Cerebellar cortex (tissue), 1 donor: ENCODE results near the gene PAIP1.
"Not testable (repeated sequence)": the region's sequence is repeated elsewhere in the genome, so short reads cannot be mapped to it uniquely, and the experiment has no call there.

Experiments
- DNase-seq: peaks from one replicate; pipeline ENCODE4 v3.0.0-alpha.2; 2015; ENCODE audit warnings: low spot score

Gene PAIP1

DNA sequence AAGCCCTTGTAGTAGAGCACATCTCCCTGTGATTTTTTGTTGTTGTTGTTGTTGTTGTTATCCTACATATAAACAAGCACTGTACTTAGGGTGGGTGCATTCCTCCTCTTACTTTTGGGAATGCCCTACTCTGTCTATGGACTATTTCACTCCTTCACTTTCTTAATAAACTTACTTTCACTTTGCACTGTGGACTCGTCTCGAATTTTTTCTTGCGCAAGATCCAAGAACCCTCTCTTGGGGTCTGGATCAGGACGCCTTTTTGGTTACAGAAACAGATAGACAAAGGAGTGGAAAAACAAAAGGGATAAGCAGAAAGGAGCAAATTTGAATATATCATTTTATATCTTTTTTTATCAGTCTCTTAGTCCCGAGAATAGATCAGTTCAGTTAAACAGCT, 14.4 kb upstream of the PAIP1 start:
- no peak for DNase-seq

DNA sequence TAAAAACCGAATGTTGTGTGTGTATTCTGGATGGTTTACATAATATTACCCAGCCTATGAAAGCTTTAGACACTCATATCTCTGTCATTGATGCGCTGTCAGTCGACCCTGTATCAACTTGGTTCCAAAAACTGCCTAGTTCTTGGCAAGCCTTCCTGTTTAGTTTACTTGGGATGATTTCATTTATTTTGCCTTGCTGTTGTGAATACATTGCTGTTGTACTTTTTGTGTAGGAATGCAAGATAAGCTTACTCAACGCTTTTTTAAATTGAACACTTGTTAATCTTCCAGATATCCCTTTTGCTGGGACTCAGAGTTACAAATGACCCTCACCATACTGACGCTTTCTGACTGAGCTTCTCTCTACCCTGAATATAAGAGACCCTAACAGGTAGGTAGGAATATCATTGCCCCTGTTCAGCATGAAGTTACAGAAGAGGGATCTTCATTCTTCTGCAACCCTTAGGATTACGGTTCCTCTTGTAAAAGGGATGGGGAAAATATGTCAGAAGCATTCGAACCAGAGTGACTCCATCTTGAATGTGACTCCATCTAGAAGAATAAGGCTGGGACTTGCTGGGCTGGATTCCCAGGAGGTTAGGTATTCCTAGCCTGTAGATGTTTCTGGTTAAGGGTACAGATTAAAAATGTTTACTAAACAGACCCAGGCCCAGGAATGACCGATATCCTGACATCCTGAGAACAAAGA, 13.7 kb upstream of the PAIP1 start:
- DNase-seq = no peak

DNA sequence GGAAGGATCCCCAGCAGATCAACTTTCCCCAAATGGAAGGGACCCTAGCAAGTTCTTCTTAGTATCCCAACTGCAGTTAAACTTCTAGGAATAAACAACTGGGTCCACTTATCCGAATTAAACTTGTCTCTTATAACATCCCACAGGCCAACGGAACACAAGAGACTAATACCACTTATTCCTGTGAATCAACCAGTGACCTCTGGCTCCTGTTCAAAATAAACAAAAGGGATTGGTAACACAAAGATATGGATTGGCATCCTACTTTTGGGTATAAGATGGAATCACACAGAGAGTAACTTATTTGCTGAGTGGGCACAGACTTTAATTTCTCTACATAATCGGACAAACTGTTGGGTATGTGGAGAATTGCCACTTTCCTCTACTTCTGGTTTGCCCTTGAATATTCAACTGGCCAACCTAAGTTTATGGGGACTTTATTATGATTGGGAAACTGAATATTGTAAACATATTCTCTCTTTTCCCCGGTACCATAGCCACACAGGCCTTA, 12.4 kb upstream of the PAIP1 start:
- no peak for DNase-seq

DNA sequence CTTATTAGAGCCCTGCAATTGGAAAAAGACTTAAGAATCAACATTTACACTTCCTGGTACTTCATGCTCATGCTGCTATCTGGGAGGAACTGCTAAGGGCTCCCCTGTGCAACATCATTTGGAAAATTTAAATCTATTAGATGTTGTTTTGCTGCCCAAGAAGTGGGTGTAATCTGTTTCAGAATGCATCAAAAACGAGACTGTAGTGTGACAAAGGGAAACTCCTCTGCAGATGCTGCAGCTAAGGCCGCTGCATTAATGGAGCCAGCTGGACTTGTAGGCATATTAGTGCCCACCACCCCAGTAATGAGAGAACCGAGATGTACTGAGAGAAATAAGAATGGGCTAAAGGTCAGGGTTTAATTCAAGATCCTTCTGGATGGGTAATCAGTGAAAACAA, 11.1 kb upstream of the PAIP1 start:
- no peak for DNase-seq

DNA sequence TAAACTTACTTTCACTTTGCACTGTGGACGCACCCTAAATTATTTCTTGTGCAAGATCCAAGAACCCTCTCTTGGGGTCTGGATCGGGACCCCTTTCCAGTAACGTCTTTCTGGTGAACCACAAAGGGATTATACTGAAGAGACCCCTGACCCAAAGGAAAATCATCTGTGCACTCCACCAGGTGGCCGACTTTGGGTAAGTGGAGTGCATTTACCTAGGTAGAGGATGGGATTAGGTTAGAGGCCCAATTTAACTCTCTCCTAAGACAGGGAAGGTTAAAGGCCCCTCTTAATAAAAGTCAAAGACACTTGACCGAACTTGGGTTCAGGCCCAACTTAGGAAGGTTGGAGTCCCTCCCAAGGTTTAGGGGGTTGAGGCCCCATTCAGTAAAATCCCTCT, 8.2 kb upstream of the PAIP1 start:
- DNase-seq = no peak

DNA sequence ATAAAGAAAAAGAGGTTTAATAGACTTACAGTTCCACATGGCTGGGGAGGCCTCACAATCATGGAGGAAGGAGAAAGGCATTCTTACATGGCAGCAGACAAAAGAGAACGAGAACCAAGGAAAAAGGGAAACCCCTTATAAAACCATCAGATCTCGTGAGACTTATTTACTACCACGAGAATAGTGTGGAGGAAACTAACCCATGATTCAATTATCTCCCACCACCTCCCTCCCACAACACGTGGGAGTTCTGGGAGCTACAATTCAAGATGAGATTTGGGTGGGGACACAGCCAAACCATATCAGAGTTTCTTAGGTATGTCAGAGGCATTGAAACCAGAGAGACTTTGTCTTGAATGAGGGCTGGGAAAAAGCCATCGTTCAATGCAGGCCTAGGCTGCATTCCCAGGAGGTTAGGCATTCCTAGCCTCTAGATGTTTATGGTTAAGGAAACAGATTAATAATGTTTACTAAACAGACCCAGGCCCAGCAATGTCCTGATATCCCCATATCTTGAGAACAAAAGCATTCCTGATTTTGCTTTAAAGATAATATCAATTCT, 7.5 kb upstream of the PAIP1 start:
- DNase-seq = no peak

DNA sequence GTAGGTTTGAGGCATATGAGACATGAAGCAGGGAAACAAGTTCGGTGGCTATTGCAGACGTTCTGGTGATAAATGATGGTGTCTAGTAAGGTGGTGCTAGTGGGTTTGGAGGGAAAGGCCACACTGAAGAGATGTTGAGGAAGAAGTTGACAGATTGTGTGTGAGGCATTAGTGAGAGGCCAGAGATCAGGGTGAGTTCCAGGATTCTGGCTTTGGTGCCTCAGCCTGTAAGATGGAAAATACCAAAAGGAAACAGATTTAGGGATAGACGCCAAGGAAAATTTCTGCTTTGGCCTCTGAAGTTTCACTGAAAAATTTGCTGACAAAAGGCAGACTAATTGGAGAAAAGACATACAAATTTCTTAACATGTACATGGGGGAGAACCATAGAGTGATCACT, 6.4 kb upstream of the PAIP1 start:
- no peak for DNase-seq

DNA sequence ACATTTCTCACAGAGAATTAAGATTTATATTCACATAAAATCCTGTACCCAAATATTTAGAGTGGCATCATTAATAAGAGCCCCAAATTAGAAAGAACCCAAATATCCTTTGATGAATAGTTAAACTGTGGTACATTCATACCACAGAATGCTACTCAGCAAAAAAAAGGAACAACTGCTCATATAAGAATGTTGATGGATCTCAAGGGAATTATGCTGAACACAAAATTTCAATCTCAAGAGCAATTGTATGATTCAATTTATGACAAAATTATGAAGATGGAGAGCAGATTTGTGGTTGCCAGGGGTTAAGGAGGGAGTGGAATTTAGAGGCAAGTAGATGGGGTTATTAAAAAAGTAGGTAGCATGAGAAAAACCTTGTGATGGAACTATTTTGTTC, 4.5 kb upstream of the PAIP1 start:
- DNase-seq = no peak

DNA sequence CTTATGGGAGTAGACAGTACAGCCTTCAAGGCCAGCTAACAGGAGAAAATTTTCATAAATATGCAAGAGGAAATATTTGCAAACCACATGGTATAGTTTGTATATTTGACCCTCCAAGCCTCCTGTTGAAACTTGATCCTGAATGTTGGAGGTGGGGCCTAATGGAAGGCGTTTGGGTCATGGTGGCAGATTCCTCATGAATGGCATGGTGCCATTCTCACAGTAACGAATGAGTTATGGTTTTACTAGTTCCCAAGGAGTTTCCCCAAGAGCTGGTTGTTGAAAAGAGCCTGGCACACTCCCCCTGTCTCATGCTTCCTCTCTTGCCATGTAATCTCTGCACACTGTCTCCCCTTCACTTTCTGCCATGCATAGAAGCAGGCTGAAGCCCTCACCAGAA, 3.3 kb upstream of the PAIP1 start:
- no peak for DNase-seq

DNA sequence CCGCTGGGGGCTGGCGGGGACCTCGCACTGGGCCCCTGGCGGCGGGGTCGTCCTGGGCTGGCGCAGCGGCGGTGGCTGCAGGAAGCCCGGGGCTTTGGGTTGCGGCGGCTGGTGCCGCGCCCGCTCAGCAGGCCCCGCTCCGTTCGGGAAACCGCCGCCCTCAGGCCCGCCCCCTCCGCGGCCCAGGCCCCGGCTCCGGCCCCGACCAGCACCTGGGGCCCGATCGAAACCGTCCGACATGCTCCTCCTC, 345 bp downstream of the PAIP1 start:
- DNase-seq = not testable (repeated sequence)

DNA sequence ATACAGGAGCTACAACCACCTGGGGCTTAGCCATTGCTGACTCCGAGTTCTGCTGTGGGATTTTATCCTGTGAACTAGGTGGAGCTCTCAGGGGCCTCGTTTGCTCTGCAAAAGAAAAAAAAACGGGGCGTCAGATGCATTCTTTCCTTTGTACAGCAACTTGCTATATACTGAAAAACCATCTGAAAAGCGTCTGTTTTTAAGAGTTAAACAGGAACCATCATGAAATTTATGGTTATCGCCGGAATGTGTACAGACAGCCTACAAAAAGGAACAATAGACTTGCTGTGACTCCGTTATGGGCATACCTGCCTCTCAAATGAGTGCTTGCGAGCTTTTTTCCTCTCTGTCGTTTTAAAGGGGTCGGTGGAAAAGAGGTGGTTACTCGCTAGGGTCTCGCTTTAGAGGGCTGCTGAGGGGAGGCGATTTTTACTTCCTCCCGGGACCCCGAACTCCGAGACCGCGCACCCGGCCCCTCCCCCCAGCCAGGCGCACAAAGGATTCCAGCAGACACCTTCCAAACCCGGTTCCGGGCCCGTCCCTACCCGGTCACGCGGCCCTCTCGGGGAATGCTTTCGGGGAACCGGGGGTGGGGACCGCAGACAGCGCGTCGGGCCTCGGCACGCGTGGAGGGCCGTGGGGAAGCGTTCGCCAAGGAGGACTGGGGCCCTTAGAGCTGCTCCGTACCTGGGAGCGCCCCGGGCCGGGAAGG, 826 bp downstream of the PAIP1 start:
- peak; percentile 45 for DNase-seq

DNA sequence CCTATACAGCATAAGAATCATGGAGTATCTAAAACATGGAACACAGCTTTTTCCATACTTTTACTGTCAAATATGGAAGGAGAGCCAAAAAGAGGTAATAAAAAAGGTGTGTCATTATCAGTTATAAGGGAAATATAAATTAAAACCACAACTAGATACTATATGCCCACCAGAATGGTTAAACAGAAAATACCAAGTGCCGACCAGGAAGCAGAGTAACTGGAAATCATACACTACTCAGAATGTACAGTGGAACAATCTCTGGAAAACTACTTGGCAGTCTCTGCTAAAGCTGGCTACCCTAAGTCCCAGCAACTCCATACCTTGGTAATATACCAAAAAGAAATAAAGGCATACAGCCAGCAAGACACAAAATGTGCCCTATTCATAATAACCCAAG, 2.4 kb downstream of the PAIP1 start:
- no peak for DNase-seq

DNA sequence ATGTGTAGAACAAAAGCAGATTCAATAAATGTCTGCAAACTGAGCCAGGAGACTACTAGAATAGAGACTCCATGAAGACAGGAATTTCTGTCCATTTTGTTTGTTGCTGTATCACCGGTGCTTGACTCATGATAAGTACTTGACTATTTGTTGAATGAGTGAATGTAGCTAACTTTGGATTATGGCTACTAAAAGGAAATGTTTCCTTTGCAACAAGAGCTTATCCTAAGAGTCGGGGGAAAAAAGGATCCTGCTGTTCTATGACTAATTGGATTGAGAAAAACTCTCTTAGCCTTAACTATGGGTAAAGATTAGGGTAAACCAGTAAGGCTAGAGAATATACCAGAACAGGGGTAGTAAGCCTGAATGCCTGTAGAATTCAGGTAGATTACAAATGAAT, 3.5 kb downstream of the PAIP1 start:
- DNase-seq = no peak

DNA sequence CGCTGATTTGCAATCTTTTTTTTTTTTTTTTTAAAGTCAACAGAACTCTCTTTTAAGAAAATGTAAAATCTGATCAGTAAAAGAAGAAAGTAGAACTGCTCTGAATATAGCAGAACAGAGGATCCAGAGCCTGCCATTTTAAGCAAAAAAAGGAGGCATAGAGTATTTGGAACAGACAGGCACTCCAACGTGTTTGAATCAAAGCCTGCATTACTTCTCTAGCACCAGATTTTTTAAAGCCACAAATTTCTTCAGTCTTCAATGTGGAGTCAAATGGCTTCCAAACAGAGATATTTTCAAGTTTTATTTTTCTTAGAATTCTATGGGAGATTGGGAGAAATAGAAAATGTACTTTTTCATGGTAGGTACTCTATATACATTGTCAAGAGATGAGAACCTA, 5.1 kb downstream of the PAIP1 start:
- DNase-seq = no peak

DNA sequence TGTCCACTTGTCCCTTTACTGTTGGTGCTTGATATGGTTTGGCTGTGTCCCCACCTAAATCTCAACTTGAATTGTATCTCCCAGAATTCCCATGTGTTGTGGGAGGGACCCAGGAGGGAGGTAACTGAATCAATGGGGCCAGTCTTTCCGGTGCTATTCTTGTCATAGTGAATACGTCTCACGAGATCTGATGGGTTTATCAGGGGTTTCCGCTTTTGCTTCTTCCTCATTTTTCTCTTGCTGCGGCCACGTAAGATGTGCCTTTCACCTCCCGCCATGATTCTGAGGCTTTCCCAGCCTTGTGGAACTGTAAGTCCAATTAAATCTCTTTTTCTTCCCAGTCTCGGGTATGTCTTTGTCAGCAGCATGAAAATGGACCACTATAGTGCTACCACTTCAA, 7.6 kb downstream of the PAIP1 start:
- not testable (repeated sequence) for DNase-seq

DNA sequence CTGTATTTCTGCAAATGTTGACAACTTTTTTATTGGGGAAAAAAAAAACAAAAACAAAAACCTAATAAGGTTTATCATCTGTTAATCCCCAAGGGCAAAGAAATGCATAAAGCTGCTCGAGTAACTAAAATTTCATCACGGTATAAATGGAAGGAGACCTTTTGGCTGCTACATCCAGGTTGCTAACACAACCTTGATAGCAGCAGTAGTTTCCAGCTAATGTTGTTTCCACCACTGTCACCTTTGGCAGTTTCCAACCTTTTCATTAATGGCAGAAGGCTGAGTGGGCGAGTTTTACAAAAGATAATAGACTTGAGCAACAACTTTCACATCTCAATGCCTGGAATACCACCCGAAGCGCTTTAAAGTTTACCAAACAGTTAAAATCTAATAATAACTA, 8.5 kb downstream of the PAIP1 start:
- DNase-seq = no peak

DNA sequence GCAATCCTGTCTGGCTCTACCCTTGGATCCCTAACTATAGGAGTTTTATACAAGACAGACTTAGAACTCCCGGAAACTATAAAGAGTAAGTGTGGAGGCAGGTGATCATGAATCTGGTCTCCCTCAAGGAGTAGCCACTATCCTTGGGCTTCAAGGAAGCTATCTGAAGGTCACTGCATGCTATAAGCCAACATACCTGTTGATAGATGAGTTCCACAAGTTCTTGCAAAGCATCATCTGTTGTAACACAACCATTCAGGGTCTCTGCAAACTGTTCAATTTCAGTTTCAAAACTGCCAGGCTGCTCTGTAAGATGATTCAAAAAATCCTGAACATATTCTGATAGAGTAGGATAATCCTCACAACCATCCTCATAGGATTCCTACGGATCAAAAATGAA, 9.3 kb downstream of the PAIP1 start:
- DNase-seq = no peak

DNA sequence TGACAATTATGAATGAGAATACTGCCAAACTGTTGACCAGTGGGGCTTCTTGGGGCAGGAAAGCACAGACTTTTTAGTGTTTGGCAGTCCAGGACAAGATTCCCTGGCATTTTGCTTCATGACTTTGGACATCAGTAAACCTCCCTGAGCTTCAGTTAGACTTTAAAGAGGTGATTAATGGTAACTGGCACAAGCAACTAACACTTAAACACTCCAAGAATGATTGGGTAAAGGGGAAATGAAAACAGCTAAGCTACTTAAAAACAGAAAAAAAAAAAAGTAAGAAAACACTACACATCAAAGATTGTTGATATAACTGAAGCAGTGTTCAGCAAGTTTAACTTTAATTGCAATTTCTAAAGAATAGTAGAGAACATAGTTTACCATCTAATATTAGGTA, 13.4 kb downstream of the PAIP1 start:
- DNase-seq = no peak

DNA sequence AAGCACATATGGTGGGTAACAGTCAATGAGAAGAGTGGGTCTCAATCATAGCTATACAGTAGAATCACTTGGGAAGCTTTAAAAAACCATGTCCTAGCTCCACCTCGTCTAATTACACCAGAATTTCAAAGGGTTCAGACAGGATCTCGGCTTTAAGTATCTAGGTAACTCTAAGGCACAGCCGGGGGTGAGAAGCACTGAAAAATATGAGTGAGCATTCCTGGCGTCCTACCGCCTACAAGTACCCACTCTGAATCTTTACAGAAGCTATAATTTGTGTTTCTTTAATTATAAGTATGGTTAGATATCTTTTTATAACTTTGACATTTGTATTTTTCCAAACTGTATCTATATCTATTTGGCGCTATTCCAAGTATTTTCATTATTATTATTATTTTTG, 16.1 kb downstream of the PAIP1 start:
- DNase-seq = no peak

DNA sequence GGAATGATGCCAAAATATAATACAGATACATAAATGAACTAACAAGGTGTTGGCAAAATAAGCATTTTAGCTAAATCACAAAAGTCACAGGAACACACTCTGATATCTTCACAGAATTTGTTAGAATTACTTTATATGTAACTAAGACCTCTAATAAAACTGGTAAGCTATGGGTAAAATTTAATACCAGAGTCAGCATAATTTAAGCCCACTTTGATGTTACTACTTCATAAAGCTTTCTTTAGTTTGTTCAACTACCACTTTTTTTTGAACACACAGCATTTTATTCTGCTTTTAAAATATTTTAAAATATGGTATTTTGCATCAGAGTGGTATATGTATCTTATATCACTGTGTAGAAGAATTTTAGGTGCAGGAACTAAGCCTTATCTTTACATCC, 19.9 kb downstream of the PAIP1 start:
- DNase-seq = no peak

DNA sequence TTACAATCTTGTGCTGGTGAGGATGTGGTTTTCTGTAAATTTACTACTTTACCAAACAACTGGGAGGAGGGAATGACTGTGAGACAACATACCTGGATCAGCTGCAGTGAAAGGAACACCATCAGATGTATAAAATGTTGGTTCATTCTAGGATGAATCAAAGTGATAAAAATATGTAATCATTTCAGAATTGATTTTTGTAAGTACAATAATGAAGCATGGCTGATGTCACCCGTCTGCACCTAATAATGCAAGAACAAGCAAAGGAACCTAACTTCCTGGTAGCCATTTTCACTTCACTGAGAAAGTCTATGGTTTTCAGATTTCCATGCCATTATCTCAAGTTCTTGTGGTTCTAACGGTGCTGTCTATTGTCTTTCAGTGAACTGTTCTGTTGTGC, 23.2 kb downstream of the PAIP1 start:
- no peak for DNase-seq

DNA sequence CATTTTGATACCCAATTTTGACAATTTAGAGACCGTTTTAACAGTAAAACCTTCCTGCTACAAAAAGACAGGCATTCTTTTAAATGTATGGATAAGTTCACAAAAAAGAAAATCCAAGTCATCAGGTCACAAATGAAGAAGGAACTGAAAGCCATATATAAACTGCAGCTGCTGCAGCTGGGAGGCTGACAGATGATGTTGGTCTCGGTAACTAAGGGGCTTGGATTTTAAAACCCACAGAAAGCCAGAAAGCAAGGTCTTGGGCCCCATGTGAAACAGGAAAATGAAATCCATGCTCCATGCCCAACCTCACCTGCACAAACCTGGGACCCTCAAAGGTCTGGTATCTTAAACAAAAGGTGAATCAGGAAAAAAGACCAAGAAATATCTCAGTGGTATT, 26.2 kb downstream of the PAIP1 start:
- no peak for DNase-seq

DNA sequence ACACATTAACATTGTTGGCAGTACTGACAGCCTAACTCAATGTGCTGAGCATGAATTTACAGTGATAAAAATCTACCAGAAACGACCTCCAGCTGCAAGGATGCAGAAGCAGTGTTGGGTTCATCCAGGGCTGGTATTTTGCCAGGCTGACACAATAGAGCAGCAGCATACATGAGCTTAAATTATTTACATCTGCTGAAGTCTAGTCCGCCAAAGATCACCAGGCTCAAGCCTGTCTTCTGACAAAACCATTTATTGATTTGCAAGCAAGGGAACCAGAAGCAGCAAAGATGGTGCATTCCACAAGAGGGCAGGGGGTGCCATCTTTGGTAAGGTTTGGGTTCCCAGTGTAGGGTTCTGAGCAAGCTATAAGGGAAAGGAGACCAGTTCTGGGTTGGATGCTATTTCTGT, 33.2 kb downstream of the PAIP1 start:
- no peak for DNase-seq

DNA sequence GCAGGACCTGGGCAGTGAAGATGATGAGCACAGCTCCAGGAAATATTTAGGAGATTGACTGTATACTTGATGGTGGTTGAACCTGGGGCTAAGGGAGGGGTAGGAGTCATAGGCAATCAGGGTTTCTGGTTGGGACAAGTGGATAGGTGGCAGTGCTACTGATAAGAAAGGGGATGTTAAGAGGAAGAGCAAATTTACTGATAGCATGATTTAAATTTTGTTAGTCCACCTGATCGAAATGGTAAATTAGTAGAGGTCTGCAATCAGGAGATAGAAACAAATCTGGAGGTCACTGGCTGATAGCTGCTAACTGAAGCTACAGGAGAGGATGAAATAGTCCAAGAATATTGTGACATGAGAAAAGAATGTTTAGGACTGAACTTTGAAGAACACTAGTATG, 36.3 kb downstream of the PAIP1 start:
- no peak for DNase-seq
